RWPE1 (cell line): ENCODE results near the gene FAM200A.

ENCODE experiments used
- CTCF ChIA-PET: fragments of 350-600 bp; sonication (Branson Sonifier 250); formaldehyde crosslinking; extraction: SDS; loops from one replicate; lab custom pipeline; 2021; lab: Yijun Ruan, JAX
- POLR2A ChIA-PET: fragments of 400-600 bp; formaldehyde crosslinking; extraction: SDS; loops from one replicate; lab custom pipeline; 2020; ENCODE audit warnings: antibody characterized with exemption; ENCODE audit not compliant: low non-redundant PET; lab: Yijun Ruan, JAX
- DNase-seq: peaks from one replicate; pipeline ENCODE4 v3.0.0; 2012; ENCODE audit warnings: low spot score
- H3K27ac ChIP-seq: fragments of 450-650 bp; 2 replicates; pipeline ENCODE4 v1.5.1; 2017
- CTCF ChIP-seq: fragments of 450-650 bp; conservative IDR thresholded peaks from 2 replicates; pipeline ENCODE4 v1.5.1; 2017; ENCODE audit warnings: low read depth, mild to moderate bottlenecking

Gene FAM200A

GRCh38 chr7:99541212-99541611 is 10.7 kb downstream of the FAM200A start:
- TF ChIP-seq CTCF = no peak
- POLR2A ChIA-PET = no interaction called here
- CTCF ChIA-PET = no interaction called here
- no peak for DNase-seq
- H3K27ac ChIP-seq = no peak overlapping the region

GRCh38 chr7:99540542-99540941 is 11.4 kb downstream of the FAM200A start:
- no peak overlapping the region for H3K27ac ChIP-seq
- DNase-seq = no peak
- ChIA-PET POLR2A (no interaction called here), CTCF (no interaction called here)
- TF ChIP-seq CTCF = no peak

- DNase-seq = no peak
- ChIA-PET CTCF (no interaction called here), POLR2A (no interaction called here)
- TF ChIP-seq CTCF = no peak
- H3K27ac ChIP-seq = no peak overlapping the region
Measured at GRCh38 chr7:99539213-99539811, 12.6 kb downstream of the FAM200A start.

- no peak for TF ChIP-seq CTCF
- no peak for DNase-seq
- no peak overlapping the region for H3K27ac ChIP-seq
- CTCF ChIA-PET = interaction anchor here (0.6 kb wide), 2 partner anchors 412 to 464 kb away, joined by 4 read pairs; no protein-coding TSS in a partner anchor
- POLR2A ChIA-PET = no interaction called here
Measured at GRCh38 chr7:99535667-99536066, 16.2 kb downstream of the FAM200A start.

GRCh38 chr7:99531354-99531765 is 20.6 kb downstream of the FAM200A start:
- CTCF ChIA-PET = interaction anchor here (0.6 to 0.7 kb wide), 3 partner anchors 13 to 514 kb away, joined by 3 to 7 read pairs (median 5); no protein-coding TSS in a partner anchor
- TF ChIP-seq CTCF = no peak
- no peak overlapping the region for H3K27ac ChIP-seq
- POLR2A ChIA-PET = no interaction called here
- DNase-seq = no peak

GRCh38 chr7:99525713-99526440 is 26.0 kb downstream of the FAM200A start:
- ChIA-PET CTCF (interaction anchor here (0.5 to 1.2 kb wide), 5 partner anchors 11 to 325 kb away, joined by 3 to 5 read pairs (median 3); no protein-coding TSS in a partner anchor), POLR2A (no interaction called here)
- DNase-seq = no peak
- H3K27ac ChIP-seq = no peak overlapping the region
- no peak; the same call in none of the 2 replicates for TF ChIP-seq CTCF
